Dedifferentiated amniotic fluid mesenchymal stem cell (primary cell): ENCODE results near the gene EME1.
"Not testable (repeated sequence)": the region's sequence is repeated elsewhere in the genome, so short reads cannot be mapped to it uniquely, and the experiment has no call there.

Source experiments
- DNase-seq: peaks from one replicate; pipeline ENCODE4 v3.0.0-alpha.2; 2016; ENCODE audit errors: extremely low spot score

EME1 gene

DNA sequence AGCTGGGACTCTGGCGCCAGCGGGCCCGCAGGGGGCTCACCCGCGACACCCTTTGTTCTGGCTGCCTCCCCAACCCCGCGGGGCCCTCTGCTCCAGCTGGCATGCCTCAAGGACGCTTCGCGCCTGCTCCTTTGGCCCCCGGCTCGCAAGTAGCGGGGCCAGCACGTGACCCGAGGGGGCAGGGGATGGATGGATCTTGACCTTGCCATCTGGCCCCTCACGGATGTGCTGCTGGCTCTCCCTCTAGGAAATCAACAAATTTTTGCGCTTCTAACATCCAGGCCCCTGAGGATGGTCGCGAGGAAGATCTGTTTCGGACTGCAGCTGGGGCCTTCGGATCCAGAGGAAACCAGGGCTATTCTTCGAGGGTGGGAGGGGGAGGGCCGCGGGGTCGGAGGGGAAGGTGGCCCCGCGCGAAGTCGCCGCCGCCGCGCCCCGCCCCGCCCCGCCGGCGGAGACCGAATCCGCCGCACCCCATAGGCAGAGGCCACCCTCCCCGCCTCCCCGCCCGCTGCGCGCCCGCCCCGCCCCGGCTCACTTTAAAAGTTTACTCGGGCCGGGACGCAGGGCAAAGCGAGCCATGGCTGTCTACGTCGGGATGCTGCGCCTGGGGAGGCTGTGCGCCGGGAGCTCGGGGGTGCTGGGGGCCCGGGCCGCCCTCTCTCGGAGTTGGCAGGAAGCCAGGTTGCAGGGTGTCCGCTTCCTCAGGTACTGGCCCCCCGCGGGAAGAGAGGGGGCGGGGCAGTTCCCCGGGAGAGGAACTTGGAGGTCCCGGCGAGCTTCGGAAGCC, 52.8 kb downstream of the EME1 start, which contains the start of gene ACSF2:
TSS of gene ACSF2 (plus strand) at position 537 of the 790 bp plus-strand sequence. CDS start at position 581, 44 bp downstream.
- no peak for DNase-seq

DNA sequence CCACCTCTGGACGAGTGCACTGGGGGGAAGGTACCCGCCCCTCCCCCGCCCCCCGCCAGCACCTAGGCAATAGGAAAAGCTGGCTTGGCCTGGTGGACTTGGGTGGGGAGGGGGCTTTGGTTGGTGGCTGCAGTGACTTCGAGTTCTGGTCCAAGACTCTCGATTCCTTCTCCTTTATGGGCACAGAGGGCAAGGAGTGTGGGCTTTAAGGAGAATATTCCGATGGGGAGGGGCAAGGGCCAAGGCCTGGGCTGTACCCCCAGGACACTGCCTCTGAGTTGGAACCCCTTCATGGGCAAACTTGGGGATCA, 53.4 kb downstream of the EME1 start:
- no peak for DNase-seq

DNA sequence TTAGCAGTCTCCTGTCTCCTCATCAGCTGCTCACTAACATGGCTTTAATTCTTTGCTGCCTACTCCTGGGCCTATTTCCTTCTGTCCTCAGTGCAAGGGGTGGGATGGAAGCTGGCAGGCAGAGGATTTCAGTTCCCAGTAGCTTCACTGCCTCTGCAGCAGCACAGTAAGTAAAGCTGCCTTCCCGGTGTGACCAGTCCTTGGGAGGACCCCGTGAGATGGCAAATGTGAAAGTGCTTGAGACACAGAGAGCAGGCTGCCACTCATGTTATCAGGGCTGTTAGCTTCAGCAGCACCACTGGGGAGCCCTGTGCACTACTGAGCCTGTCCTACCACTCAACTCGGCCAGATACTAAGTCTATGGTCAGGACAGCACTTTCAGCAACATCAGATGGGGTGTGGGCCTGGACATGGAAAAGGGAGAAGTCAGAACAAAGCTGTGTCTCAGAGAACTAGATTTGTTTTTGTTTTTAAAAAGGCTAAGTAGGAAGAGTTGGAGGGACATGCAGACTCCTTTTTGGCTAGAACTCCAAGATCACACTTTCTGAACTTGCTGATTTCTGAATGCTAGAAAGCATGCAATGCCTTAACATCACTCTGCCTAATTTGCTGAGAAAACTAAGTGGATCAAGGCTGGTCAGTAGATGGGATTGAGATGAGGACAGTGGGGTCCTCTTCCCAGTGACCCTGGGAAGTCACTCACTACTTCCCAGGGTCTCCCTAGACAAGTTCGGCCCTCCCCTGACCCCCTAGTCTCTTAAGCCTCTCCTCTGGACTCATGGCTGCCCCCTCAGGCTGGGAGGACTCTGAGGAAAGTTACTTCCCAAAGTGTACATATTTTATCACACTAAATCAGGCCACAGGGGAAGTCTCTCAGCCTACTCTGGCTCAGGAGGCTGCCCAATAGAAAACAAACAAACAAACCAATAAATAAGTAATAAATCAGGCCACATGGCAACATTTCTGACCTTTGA, 54.1 kb downstream of the EME1 start:
- DNase-seq = peak; percentile 32

DNA sequence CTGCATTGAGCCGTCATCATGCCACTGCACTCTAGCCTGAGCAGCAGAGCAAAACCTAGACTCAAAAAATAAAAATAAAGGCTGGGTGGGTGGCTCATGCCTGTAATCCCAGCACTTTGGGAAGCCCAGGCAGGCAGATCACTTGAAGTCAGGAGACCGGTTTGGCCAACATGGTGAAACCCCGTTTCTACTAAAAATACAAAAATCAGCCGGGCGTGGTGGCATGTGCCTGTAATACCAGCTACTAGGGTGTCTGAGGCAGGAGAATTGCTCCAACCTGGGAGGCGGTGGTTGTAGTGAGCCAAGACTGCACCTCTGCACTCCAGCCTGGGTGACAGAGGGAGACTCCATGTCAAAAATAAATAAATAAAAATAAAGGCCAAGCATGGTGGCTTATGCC, 55.1 kb downstream of the EME1 start:
- DNase-seq = not testable (repeated sequence)

DNA sequence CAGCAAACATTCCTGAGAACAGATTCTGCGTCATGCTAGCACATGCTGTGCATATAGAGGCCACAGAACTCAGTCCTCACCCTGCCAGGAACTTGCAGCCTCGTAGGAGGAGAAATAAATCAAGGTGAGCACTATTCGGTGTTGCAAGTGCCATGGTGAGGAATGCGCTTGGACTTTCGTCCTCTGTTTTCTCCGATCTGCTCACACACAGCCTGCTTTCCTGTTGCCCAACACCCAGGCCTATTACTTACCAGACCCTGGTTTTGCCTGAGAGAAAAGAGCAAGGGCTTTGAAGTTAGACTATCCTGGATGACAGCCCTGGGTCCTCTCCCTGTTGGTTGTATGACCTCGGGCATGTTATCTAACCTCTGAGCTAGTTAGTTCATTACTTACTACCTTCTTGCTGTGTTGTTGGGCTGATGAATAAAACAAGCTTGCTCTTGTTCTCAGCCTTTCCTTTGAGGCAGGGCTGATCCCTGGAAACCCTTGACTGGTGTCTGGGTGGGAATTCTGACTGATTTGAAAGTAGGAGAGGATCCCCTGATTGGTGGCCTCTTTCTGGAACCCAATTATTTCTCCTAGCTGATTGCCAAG, 55.9 kb downstream of the EME1 start:
- no peak for DNase-seq

DNA sequence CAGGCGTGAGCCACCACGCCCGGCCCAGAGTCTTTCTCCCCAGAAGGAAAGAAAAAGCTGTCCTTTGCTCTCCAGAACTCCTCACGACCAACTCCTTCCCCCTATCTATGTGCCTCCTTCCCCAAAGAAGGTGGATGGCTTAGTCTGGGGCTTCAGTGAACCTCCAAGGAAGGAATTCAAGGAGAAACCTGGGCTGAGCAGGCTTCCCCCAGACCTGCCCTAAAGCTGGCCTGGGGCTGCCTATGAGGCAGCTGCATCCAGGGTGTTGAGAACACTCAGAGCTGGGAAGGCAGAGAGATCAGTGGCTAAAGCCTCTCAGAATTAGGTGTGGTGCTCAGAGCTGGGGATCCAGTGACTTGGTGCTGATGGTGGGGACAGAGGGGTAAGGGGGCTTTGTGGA, 56.8 kb downstream of the EME1 start:
- DNase-seq = no peak
